Parathyroid adenoma (tissue), 2 donors: ENCODE results near the gene HLA-DQB1.
"Not testable (repeated sequence)": the region's sequence is repeated elsewhere in the genome, so short reads cannot be mapped to it uniquely, and the experiment has no call there.

Experiments used
- H2AFZ ChIP-seq: fragments of 300-600 bp; sonication (generic); one replicate; pipeline ENCODE4 v1.7.0; 2017; ENCODE audit warnings: antibody characterized with exemption, mild to moderate bottlenecking
- H3K27ac ChIP-seq: fragments of 300-600 bp; sonication (generic); one replicate; pipeline ENCODE4 v1.7.0; 2017
- H3K27me3 ChIP-seq: fragments of 300-600 bp; sonication (generic); one replicate; pipeline ENCODE4 v1.7.0; 2017; ENCODE audit warnings: low read length; ENCODE audit not compliant: control insufficient read depth, insufficient read depth
- H3K36me3 ChIP-seq: fragments of 300-600 bp; sonication (generic); one replicate; pipeline ENCODE4 v1.7.0; 2017; ENCODE audit warnings: low read length; ENCODE audit not compliant: control insufficient read depth, insufficient read depth
- H3K4me1 ChIP-seq: fragments of 300-600 bp; sonication (generic); one replicate; pipeline ENCODE4 v1.7.0; 2017; ENCODE audit warnings: control low read depth
- H3K4me2 ChIP-seq: fragments of 300-600 bp; sonication (generic); one replicate; pipeline ENCODE4 v1.7.0; 2017; ENCODE audit warnings: low read length
- H3K4me3 ChIP-seq: fragments of 300-600 bp; sonication (generic); one replicate; pipeline ENCODE4 v1.7.0; 2017; ENCODE audit warnings: low read depth, low read length
- H3K79me2 ChIP-seq: fragments of 300-600 bp; sonication (generic); one replicate; pipeline ENCODE4 v1.7.0; 2017; ENCODE audit warnings: control low read depth
- H3K9ac ChIP-seq: fragments of 300-600 bp; sonication (generic); one replicate; pipeline ENCODE4 v1.7.0; 2017; ENCODE audit warnings: mild to moderate bottlenecking
- H3K9me3 ChIP-seq: fragments of 300-600 bp; sonication (generic); one replicate; pipeline ENCODE4 v1.7.0; 2017; ENCODE audit warnings: low read length; ENCODE audit not compliant: control insufficient read depth
- CTCF ChIP-seq: fragments of 300-600 bp; sonication (generic); IDR thresholded peaks from one replicate; pipeline ENCODE4 v1.7.0; 2017; ENCODE audit warnings: antibody characterized with exemption, mild to moderate bottlenecking
- donor health status: primary hyperparathyroidism.

The HLA-DQB1 gene

GRCh38 chr6:32643904-32644303, 22.6 kb downstream of the HLA-DQB1 start:
- no peak for TF ChIP-seq CTCF
- no peaks in the 10 kb centered on the region for H3K79me2 ChIP-seq
- no peak overlapping the region for H2AFZ ChIP-seq
- H3K4me1 ChIP-seq = no peaks in the 10 kb centered on the region
- H3K9ac ChIP-seq = no peak overlapping the region
- no peaks in the 10 kb centered on the region for H3K36me3 ChIP-seq
- H3K4me2 ChIP-seq = no peak overlapping the region
- H3K9me3 ChIP-seq = no peaks in the 10 kb centered on the region
- no peaks in the 10 kb centered on the region for H3K27me3 ChIP-seq
- no peak overlapping the region for H3K4me3 ChIP-seq
- H3K27ac ChIP-seq = no peak overlapping the region

DNA sequence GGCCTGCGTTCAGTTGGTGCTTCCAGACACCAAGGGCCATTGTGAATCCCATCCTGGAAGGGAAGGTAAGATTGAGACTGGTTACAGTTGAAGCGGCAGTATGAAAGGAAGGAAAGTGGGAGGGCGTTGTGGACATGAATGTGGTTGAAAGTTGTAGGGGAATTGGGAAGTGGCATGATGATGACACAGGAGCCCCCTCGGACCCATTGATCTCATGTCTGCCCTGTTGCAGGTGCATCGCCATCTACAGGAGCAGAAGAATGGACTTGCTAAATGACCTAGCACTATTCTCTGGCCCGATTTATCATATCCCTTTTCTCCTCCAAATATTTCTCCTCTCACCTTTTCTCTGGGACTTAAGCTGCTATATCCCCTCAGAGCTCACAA, 23.7 kb downstream of the HLA-DQB1 start:
- H3K27ac ChIP-seq = no peak overlapping the region
- no peak overlapping the region for H3K4me2 ChIP-seq
- no peak for TF ChIP-seq CTCF
- no peaks in the 10 kb centered on the region for H3K4me1 ChIP-seq
- H2AFZ ChIP-seq = no peak overlapping the region
- H3K79me2 ChIP-seq = no peaks in the 10 kb centered on the region
- H3K9ac ChIP-seq = no peak overlapping the region
- no peaks in the 10 kb centered on the region for H3K9me3 ChIP-seq
- no peak overlapping the region for H3K4me3 ChIP-seq
- H3K36me3 ChIP-seq = no peaks in the 10 kb centered on the region
- H3K27me3 ChIP-seq = no peaks in the 10 kb centered on the region

GRCh38 chr6:32641785-32642719, 24.4 kb downstream of the HLA-DQB1 start:
- H3K36me3 ChIP-seq = not testable (repeated sequence)

DNA sequence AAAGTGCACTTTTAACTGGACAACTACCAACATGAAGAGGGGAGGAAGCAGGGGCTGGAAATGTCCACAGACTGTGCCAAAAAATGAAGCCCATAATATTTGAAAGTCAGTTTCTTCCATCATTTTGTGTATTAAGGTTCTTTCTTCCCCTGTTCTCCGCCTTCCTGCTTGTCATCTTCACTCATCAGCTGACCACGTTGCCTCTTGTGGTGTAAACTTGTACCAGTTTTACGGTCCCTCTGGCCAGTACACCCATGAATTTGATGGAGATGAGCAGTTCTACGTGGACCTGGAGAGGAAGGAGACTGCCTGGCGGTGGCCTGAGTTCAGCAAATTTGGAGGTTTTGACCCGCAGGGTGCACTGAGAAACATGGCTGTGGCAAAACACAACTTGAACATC, 25.3 kb downstream of the HLA-DQB1 start:
- H3K4me3 ChIP-seq = no peak overlapping the region
- H3K27me3 ChIP-seq = no peaks in the 10 kb centered on the region
- TF ChIP-seq CTCF = no peak
- no peak overlapping the region for H3K4me2 ChIP-seq
- no peak overlapping the region for H2AFZ ChIP-seq
- no peaks in the 10 kb centered on the region for H3K36me3 ChIP-seq
- no peak overlapping the region for H3K27ac ChIP-seq
- no peak overlapping the region for H3K9ac ChIP-seq
- no peaks in the 10 kb centered on the region for H3K79me2 ChIP-seq
- no peaks in the 10 kb centered on the region for H3K9me3 ChIP-seq
- no peaks in the 10 kb centered on the region for H3K4me1 ChIP-seq

More at GRCh38 chr6:32641785-32642719, 24.4 kb downstream of the HLA-DQB1 start:
- not testable (repeated sequence) for H3K4me1 ChIP-seq, H2AFZ ChIP-seq, H3K27ac ChIP-seq, H3K9ac ChIP-seq, H3K79me2 ChIP-seq, H3K4me3 ChIP-seq, H3K4me2 ChIP-seq, H3K9me3 ChIP-seq, H3K27me3 ChIP-seq

- no peak for TF ChIP-seq CTCF
- Histone ChIP-seq H3K9me3 (no peaks in the 10 kb centered on the region), H3K36me3 (no peaks in the 10 kb centered on the region), H3K4me1 (no peaks in the 10 kb centered on the region), H3K4me2 (no peak overlapping the region), H3K4me3 (no peak overlapping the region), H3K27ac (no peak overlapping the region), H3K79me2 (no peaks in the 10 kb centered on the region), H3K9ac (no peak overlapping the region), H3K27me3 (no peaks in the 10 kb centered on the region), H2AFZ (no peak overlapping the region)
Observed at GRCh38 chr6:32639440-32640394, 26.7 kb downstream of the HLA-DQB1 start.
